CD4-positive, alpha-beta T cell treated with Interleukin-10 for 1 hour (primary cell): ENCODE results near the gene CAMKMT.

Experiments used
- DNase-seq: peaks from one replicate; pipeline ENCODE4 v3.0.0-alpha.2; 2020

The CAMKMT gene

DNA sequence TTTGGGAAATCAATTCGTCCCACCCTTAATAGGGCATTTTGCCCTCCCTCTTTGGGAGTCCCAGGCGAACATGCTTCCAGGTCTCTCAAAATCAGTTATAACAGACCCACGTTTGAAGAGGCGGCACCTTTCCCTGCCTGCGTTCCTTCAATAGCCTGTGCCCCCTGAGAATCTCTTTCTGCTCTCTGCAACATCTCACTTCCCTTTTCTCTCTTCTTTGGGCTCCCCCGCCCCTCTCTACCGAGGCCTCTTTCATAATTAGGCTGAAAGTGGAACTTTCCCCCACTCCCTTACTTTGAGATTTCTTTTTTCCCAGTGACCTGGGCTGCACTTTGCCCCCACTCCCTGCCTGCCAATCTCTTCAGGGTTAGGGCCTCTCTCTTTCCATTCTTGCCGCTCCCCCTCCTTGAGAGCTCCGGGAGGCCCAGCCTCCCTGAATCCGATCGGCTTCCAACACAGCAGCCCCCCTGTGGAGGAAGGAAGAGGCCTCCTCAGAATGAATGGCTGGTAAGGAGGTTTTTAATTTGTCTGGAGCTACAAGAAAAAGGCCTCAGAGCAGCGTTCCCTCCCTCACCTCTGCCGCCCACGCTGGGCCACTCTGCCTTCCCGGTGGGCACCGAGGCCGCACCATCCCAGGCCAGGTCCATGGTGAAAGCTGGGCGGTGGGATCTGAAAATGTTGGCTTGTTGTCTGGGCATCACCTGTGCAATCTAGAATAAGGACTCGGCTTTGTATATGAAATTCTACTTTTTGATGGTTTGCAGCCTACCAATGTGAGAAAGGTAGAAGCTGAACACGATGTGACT is 417.1 kb downstream of the CAMKMT start:
- peak; percentile 6 for DNase-seq

DNA sequence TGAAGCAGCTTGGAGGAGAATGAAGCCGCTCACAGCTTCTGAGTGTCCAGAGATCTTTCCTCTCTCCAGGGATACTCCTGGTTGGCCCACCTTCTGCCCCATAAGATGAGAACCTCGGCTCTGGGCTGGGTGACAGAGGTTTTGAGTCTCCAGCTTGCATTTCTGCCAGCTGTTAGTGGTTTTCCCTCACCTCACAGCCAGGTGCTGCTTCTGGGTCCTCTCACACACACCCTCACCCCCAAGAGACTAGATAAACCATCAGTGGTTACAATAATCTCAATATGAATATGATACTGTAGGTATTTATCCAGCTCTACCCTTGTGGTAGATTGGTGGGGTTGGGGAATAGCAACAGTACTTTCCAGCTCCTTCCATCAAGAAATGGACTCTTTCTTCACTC is 418.0 kb downstream of the CAMKMT start:
- no peak for DNase-seq

DNA sequence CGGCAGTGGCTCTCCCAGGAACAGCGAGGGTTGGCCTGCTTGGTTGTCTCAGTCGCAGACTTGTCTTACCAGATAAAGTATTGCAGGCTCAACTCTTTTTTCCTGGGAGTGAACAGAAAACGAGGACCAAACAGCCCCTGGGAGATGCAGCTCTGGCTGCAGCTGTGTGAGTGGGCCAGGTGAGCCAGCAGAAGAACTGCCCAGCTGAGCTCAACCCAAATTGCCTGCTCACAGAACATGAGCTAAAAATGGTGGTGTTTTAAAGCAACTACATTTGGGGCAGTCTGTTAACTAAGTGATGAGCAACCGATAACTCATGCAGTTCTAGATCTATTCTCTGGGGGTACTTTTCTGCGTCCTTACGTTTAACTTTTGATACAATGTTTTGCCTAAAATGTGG is 418.7 kb downstream of the CAMKMT start:
- no peak for DNase-seq

DNA sequence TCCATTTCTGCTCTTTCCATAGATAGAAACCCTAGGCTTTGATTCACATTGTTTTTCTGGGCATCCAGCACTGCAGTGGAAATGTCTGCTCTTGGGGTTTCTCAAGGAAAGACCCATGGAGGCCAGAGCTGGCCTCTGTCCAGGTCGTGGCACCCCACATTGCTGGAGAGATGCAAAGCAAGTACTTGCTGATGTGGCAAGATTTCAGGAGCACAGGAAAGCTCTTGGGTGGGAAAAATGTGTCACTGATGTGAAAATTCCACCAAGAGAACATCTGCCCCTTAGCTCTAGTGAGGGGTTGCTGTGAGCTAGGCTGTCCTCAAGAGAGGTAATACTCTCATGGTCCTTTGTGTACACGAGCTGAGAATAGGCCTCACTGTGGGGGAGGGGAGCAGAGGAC is 423.7 kb downstream of the CAMKMT start:
- DNase-seq = no peak

DNA sequence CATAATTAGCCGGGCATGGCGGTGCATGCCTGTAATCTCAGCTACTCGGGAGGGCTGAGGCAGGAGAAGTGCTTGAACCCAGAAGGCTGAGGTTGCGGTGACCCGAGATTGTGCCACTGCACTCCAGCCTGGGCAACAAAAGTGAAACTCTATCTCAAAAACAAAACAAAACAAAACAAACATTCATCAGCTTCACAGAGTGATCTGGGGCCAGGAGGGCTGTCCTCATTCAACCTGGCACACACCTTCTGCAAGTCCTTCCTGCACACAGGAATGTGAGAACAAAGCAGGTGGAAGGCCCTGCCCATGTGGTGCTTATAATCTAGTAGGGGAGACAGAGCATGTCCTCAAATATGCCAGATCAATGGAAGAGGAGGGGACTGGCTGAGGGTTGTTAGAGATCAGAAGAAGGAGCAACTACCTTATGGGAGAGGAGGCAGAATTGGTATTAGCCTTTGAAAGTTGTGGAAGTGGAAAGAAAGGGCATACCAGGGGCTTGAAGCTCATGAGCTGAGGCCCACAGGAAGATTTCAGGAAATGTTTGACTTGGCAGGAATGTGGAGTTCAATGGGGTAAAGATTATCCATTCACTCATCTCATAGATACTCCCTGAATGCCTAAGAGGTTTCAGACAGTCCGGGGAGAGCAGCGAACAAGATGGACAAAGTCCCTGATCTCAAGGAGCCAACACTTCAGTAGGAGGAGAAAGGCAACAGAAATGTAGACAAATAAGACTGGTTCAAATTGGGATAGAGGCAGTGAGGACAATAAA is 424.5 kb downstream of the CAMKMT start:
- DNase-seq = no peak

DNA sequence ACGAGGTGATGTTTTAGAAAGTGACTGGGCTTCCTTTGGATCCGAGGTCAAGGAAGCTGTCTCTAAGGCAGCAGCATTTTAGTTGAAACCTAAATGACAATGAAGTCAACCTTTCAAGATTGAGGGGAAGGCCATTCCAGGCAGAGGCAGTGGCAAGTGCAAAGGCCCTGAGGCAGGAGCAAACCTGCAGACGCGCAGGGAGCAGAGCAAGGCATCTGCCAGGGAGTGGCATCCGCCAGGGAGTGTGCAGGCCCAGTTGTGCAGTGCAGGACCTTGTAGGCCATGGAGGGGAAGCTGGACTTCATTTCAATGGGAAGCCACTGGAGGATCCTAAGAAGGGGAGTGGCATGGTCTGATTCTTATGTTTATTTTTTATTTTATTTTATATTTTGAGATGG is 425.1 kb downstream of the CAMKMT start:
- DNase-seq = no peak

DNA sequence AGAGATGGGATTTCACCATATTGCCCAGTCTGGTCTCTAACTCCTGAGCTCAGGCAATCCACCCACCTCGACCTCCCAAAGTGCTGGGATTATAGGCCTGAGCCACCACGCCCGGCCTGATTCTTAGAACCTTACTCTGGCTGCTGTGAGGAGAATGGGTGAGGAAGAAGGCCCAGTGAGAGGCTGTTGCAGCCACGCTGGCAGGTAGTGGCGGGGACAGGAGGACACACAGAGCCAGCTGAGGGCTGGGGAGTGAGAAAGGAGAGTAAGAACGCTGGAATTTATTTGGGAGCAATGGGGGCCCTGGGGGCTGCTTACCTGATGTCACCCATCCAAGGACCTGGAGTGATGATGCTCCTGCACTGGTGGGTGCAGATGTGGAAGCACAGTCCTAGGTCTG is 425.9 kb downstream of the CAMKMT start:
- DNase-seq = no peak

DNA sequence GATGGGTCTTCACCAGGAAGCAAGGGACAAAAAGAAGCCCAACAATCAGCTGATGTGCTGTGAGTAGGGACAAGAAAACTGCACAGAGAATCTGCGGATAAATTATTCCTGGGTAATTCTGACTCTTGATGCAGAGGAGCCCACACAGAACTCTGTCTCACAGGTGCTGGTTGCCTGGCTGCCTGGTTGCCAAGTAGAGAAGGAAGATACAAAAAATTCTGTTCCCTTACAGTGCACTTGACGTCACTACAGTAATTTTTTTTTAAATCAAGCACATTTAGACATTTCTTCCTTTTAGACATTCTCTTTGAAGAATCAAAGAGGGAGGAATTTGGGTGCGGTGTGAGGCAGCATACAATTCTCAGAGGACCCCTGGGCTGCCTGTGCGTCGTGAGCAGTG is 427.7 kb downstream of the CAMKMT start:
- DNase-seq = no peak

DNA sequence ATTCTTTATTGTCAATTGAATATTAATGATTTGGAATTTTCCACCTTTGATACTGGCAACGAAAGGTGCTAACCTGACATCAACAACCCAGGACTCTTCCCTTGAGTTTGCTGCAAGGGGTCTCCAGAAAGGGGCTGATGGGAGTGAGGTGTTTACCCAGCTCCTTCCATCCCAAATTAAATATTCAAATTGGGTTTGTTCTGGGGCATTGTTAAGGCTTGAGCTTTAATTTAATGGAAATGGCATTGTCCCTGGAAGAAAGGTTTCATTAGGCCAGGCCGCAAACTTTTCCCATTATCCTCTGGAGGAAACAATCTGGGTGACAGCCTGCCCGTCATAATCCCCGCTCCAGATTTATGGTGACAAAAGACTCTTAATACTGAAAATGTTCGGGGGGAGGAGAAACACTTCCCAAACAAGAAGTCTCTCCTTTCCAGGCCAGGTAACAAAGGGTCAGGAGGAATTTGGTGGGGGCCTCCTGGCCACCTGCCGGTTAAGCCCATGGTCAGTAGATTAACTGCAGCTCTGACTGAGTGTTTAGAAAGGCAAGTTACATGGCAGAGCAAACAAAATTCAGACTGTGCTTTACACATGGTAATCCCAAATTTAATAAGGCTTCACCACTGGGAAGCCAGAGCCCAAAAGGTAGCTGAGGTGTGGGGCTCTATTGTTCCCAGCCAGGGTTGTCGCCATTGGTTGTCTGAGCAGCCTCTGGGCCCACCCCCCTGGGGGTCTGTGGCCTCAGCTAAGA is 428.4 kb downstream of the CAMKMT start:
- no peak for DNase-seq

DNA sequence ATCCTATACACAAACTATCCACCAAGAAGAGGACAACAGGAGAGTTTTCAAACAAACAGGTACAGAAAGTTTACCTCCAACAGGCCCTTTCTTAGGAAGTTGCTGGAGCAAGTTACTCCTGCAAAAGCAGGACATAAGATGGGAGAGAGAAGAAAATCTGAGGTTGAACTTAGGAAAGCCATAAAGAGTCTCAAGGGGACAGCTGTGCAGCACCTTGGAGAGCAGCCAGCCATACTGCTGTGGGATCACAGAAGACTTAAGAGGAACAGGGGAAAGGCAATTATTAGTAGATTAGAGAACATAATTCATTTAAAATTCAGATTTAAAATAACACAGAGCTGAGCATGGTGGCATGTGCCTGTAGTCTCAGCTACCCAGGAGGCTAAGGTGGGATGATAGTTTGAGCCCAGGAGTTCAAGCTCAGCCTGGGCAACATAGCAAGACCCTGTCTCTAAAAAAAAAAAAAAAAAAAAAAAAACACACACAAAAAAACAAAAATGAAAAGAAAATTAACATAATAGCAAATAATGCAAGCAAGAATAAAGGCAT is 431.6 kb downstream of the CAMKMT start:
- DNase-seq = no peak

DNA sequence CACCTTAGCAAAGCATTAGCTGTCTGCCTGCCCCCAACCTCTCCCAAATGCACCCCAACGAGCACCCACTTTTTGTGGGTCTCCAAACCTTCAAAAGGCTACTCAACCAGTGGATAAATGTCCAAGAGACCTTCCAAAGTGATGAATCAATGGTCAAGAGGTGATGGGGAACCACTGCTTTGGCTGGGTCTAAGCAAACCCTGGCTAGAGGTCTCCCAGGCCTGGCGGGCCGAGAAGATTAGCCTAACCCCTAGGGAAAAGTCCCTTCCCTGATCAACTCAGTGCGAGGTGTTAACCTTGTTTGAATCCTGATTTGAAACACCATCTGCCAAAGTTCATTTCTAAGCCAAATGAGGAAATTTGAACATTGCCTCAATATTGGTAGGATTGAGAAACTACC is 435.0 kb downstream of the CAMKMT start:
- DNase-seq = no peak

DNA sequence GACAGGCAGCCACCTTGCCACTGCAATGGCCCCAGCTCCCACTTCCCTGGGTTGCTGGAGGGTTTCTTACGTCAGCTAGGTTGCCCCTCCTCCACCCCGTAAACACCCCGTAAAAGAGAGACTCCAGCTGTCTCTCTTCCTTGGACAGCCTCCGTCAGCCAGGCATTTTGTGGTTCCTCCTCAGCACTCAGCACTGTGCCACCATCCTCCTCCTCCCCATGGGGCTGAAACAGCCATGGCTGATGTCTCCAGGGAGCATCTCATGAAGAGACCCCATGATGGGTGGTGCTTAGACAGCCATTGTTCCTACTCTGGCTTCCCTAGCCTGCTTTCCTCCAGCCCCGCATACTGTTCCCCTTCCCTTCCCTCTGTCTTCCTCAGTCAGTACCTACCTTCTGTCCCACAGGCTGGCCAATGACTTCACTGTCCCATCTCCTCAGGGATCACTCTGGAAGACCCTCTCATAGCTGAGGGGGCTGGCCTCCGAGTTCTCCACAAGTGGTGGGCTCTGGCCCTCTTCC is 436.5 kb downstream of the CAMKMT start:
- no peak for DNase-seq

DNA sequence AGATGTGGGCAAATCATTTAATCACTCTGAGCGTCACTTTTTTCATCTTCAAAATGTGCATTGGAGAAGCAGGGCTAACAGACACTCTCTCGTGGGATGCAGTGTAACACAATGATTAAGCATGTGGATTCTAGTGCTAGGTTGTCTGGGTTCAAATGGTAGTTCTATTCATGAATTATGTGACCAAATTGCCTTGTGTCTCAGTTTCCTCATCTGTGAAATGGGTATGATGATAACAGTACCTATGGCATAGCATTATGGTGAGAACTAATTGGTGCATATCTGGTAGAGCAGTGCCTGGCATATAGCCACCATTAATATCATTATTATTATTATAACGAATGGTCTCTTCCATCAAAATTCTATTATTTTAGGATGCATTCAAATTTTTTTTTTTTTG is 437.4 kb downstream of the CAMKMT start:
- no peak for DNase-seq

DNA sequence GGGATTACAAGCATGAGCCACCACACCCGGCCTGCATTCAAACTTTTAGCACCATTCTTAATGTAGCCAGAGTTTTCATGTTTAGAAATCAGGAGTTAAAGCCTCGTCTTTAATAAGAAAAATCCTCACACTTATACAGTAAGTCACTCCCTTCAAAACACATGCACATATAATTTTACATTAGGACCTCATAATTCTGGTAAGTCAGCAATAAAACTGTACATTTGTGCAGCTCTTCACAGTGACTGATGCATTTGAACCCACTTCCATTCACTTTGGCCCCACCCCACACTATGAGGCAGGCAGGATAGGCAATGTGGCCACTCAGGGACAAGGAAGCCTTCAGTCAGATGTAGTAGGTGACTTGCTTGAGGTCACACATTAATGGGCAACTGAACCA is 438.0 kb downstream of the CAMKMT start:
- DNase-seq = no peak

DNA sequence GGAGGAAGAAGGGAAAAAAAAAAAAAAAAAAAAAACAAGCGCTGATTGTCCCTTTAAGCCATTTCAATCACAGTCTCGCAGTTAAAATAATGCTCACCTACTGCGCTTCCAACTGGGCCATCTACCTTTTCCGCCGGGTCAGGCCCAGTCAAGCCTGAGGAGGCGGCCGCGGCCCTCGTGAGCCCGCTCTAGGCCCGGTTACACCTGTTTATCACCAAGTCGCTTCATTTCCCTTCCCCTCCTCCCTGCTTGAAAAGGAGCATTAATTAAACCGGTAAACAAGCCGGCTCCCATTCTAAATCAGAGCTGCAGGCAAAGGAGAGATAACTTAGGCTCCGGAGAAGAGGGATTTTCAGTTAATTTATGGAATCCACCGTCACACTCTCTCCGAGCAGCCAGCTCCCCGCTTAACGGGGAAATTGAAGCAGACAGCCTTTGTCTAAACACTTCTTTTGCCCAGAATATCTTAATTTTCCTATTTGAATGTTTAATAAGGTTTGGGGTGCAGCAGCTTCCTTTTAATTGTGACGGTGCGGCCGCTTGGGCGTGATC is 439.6 kb downstream of the CAMKMT start:
- no peak for DNase-seq

DNA sequence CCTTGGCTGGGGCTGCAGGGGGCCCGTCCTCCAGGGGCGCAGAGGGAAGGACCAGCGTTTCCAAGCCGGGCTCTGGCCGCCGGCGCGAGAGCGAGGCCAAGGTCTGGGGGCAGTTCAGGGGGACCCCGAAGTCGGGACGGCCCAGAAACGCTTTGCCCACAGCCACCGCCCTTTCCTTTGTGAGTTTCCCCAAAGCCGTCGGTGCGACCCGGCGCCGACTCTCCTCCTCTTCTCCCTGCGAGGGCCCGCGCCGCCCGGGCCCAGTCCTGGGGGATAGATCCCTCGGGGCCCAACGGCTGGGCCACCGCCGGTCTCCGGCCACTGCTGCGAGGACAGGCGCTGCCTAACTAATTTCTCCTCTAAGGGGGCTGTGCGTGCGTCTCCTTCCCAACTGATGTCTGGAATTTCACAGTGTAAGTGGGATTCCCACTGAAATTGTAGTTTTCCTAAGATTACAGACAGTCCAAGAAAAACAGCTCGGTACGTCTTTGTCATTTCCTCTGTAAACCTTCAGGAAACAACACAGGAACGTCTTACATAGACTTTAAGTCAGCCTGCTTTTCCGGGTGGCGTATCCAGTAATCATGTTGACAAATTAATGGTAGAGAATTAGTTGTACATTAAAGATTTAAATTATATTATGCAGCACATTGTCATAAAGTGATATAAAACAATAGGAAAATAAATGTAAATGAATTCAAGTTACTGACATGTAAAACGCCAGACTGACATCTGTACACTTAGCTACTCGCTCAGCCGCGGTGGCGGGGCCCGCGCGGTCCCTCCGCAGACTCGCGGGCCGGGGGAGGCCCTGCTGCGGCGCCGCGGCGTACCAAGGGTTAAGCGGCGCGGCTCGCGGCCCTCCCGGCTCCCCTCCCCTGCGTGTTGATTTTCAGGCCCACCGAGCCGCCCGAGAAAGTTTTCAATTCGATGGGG is 440.4 kb downstream of the CAMKMT start:
- no peak for DNase-seq

DNA sequence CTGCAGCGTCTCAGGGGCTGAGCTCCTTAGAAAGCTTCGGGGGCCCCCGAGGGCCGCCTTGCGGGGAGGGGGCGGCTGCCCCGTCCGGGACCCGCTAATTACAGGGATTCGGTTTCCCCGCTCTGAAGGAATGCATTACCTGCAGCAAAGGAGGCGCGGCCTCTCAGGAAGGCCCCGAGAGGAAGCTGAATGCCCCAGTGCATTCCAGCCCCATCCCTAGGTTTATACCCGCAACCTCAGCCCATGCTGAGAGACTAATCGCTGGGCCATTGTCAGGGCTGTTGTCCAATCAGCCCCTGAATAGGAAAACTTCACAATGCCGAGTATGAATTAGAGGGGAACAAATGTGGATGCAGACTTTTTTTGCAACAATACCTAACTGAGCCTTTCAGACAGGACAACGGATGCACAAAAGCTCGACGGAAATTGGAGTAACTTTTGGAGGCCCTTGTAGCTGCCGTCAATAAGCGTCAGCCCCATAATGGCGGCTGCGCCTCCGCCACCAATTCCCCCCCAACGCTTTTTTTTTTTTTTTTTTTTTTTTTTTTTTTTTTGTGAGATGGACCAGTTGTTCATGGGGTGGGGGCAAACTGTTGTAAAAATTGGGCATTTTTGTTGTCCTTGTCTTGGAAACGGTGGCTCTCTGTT is 441.2 kb downstream of the CAMKMT start:
- no peak for DNase-seq

DNA sequence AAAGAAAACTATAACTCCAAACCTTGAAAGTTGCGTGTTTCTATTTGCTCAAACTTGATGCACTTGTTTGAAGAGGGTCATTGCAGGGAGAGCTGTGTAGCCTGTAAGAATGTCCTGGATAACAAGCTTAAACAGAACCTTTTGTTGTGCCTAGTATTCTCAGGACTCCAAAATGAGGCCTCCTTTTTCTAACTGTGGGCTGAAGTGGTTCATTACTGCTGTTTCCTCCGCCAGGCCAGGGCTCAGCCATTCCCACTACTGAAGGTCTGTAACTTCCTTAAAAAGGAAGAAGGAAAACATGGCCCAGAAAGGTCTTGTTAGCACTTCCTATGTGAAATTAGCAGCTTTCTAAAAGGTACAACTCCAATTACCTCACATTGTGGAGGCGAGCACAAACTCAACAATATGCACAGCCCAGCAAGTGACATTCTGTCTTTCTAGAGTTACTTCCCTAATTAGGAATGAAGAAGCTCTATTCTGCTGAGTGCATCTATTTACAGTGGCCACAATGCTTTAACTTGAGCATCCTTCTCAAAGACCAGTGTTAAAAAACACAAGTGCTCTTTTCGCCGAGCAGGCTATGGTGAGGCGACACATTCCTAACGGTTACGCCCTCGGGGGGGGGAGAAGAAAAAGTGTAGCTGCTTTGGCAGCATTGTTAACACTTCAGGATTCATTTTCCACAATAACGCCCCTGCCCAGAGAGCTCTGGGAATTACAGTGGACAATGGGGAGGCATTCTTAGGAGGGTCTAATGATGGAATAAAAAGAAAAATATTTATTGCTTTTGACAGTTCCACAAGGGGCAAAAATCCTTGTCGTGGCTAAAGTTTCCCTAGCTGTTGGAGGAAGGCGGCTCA is 442.9 kb downstream of the CAMKMT start:
- DNase-seq = no peak

DNA sequence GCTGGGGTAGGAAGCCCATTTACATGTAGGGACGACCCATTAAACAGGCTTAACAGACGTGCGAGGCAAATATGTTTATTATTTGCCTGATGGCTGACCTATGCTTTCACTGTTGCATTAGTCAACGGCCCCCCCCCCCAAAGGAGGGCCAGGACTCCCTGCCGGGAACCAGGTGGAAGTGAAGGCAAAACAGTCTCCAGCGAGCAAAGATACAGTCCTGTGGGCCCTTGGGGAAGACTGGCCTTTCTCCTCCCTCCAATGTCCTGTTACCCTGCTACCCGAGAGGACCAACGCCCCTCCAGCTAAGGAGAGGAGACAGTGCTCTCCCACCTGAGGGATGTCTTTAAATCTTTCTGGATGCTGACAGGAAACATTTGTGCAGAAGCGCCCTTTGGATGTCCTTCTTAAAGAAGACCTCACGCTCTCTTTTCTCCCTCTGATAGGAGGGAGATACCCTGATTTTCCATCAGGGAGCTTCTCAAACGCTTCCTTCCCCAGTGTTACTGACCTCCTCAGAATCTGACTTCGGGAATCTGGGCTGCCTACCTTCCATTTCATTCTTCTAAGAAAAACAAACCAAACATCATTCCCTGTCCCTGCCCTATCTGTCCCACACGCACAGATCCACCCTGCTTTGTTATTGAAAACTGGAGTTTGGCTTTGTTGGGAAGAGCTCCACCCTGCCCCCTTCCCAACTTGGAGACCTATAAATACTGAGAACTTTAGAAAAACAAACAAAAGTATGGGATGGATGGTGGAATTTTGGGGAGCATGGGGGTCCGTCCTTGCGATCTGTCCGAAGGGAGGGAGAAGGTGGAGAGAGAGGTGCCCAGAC is 443.9 kb downstream of the CAMKMT start:
- DNase-seq = no peak
